Mucosa of rectum (tissue), 2 donors: Measurements from ENCODE around the gene SF3A2.

Experiments
- H3K27ac ChIP-seq, 2 donors: one replicate each; pipeline ENCODE4 v1.7.0; 2013; ENCODE audit warnings: inconsistent platforms in 2 of 2, low read depth in 2 of 2, low read length in 2 of 2
- H3K27me3 ChIP-seq, 2 donors: one replicate each; pipeline ENCODE4 v1.7.0; 2013; ENCODE audit warnings: low read length in 2 of 2; ENCODE audit not compliant: control insufficient read depth in 2 of 2, insufficient read depth in 2 of 2
- H3K36me3 ChIP-seq, 2 donors: one replicate each; pipeline ENCODE4 v1.7.0; 2013; ENCODE audit warnings: low read length in 2 of 2; ENCODE audit not compliant: control insufficient read depth in 2 of 2, insufficient read depth in 2 of 2
- H3K4me1 ChIP-seq, 2 donors: one replicate each; pipeline ENCODE4 v1.7.0; 2013; ENCODE audit warnings: low read length in 2 of 2, mild to moderate bottlenecking in 1 of 2; ENCODE audit not compliant: control insufficient read depth in 2 of 2, insufficient read depth in 2 of 2
- H3K4me3 ChIP-seq, 2 donors: one replicate each; pipeline ENCODE4 v1.7.0; 2013; ENCODE audit warnings: low read length in 2 of 2
- H3K9ac ChIP-seq, 2 donors: one replicate each; pipeline ENCODE4 v1.7.0; 2013; ENCODE audit warnings: low read length in 2 of 2, low read depth in 1 of 2, mild to moderate bottlenecking in 1 of 2
- H3K9me3 ChIP-seq, 2 donors: one replicate each; pipeline ENCODE4 v1.7.0; 2013; ENCODE audit warnings: low read length in 2 of 2; ENCODE audit not compliant: control insufficient read depth in 2 of 2
- donor health status: healthy.
- donor health status: Normal muscosa, but diverticular disease.

Gene SF3A2

GRCh38 chr19:2282862-2283237, 46.2 kb downstream of the SF3A2 start:
- Histone ChIP-seq H3K9me3 (no peaks in the 10 kb centered on the region), H3K9ac (no peak overlapping the region), H3K36me3 (no peaks in the 10 kb centered on the region), H3K4me1 (peaks cover 7 to 11% of the 10 kb centered on the region in 2 donors), H3K4me3 (no peak overlapping the region), H3K27ac (no peak overlapping the region), H3K27me3 (peaks cover 6 to 10% of the 10 kb centered on the region in 2 donors)

GRCh38 chr19:2283835-2284507, 47.3 kb downstream of the SF3A2 start:
- H3K27me3 ChIP-seq: peaks cover 11 to 19% of the 10 kb centered on the region in 2 donors
- H3K4me1 ChIP-seq: peaks cover 5 to 8% of the 10 kb centered on the region in 2 donors
- no peak overlapping the region for H3K27ac ChIP-seq
- no peak overlapping the region for H3K4me3 ChIP-seq
- no peaks in the 10 kb centered on the region for H3K36me3 ChIP-seq
- H3K9me3 ChIP-seq: no peaks in the 10 kb centered on the region
- H3K9ac ChIP-seq: no peak overlapping the region

GRCh38 chr19:2286402-2287140, 49.9 kb downstream of the SF3A2 start:
- Histone ChIP-seq H3K9me3 (no peaks in the 10 kb centered on the region), H3K27me3 (peaks cover 17 to 43% of the 10 kb centered on the region in 2 donors), H3K4me1 (peaks cover 4 to 19% of the 10 kb centered on the region in 2 donors), H3K27ac (no peak overlapping the region), H3K9ac (no peak overlapping the region), H3K4me3 (no peak overlapping the region), H3K36me3 (no peaks in the 10 kb centered on the region)

- peaks cover 21 to 46% of the 10 kb centered on the region in 2 donors for H3K27me3 ChIP-seq
- H3K4me1 ChIP-seq: peaks cover 0 to 14% of the 10 kb centered on the region in 2 donors
- H3K27ac ChIP-seq: no peak overlapping the region
Observed at GRCh38 chr19:2287585-2288337, 51.1 kb downstream of the SF3A2 start.

GRCh38 chr19:2288338-2288817, 51.8 kb downstream of the SF3A2 start:
- Histone ChIP-seq H3K27me3 (peaks cover 21 to 46% of the 10 kb centered on the region in 2 donors), H3K9ac (no peak overlapping the region), H3K9me3 (no peaks in the 10 kb centered on the region), H3K36me3 (no peaks in the 10 kb centered on the region), H3K27ac (peak overlapping the region in 1 of 2 donors; percentile 76), H3K4me3 (no peak overlapping the region), H3K4me1 (peaks cover 0 to 14% of the 10 kb centered on the region in 2 donors)

More at GRCh38 chr19:2287585-2288337, 51.1 kb downstream of the SF3A2 start:
- Histone ChIP-seq H3K36me3 (no peaks in the 10 kb centered on the region), H3K4me3 (no peak overlapping the region), H3K9me3 (no peaks in the 10 kb centered on the region), H3K9ac (no peak overlapping the region)

GRCh38 chr19:2288818-2289713, 52.4 kb downstream of the SF3A2 start:
- H3K27ac ChIP-seq: peak overlapping the region in 1 of 2 donors; percentile 76
- H3K9me3 ChIP-seq: no peaks in the 10 kb centered on the region
- no peak overlapping the region for H3K9ac ChIP-seq
- peaks cover 25 to 50% of the 10 kb centered on the region in 2 donors for H3K27me3 ChIP-seq
- peaks cover 0 to 16% of the 10 kb centered on the region in 2 donors for H3K4me1 ChIP-seq
- peak overlapping the region in 1 of 2 donors; percentile 33 for H3K4me3 ChIP-seq
- H3K36me3 ChIP-seq: no peaks in the 10 kb centered on the region

GRCh38 chr19:2289714-2290435, 53.3 kb downstream of the SF3A2 start:
- Histone ChIP-seq H3K27me3 (peaks cover 27 to 53% of the 10 kb centered on the region in 2 donors), H3K27ac (peak overlapping the region in 1 of 2 donors; percentile 76), H3K9me3 (no peaks in the 10 kb centered on the region), H3K4me3 (peak overlapping the region; percentile 49 to 64), H3K4me1 (peaks cover 0 to 17% of the 10 kb centered on the region in 2 donors), H3K36me3 (no peaks in the 10 kb centered on the region), H3K9ac (peak overlapping the region in 1 of 2 donors; percentile 14)

GRCh38 chr19:2290441-2291184, 54.0 kb downstream of the SF3A2 start:
- Histone ChIP-seq H3K4me1 (peaks cover 0 to 17% of the 10 kb centered on the region in 2 donors), H3K27me3 (peaks cover 29 to 55% of the 10 kb centered on the region in 2 donors)

More at GRCh38 chr19:2290441-2291184, 54.0 kb downstream of the SF3A2 start:
- Histone ChIP-seq H3K36me3 (no peaks in the 10 kb centered on the region), H3K9me3 (no peaks in the 10 kb centered on the region), H3K9ac (no peak overlapping the region), H3K4me3 (peak overlapping the region; percentile 49 to 64), H3K27ac (peak overlapping the region in 1 of 2 donors; percentile 76)
